Neural crest cell (in vitro differentiated cells): ENCODE measurements around the gene RFPL2. TPM values are rescaled to one million over a fixed set of nuclear protein-coding genes. Genes with fewer than 3 reads are reported as not detected.

Experiments used
- DNase-seq: peaks from one replicate; pipeline ENCODE4 v3.0.0; 2021; ENCODE audit warnings: low read depth, mixed read lengths, low spot score
- H3K27ac Mint-ChIP-seq: one replicate; pipeline ENCODE4 v1.8.0; 2021; ENCODE audit warnings: mild to moderate bottlenecking, mixed read lengths; ENCODE audit not compliant: unreplicated experiment
- H3K27me3 Mint-ChIP-seq: 2 replicates; pipeline ENCODE4 v1.8.0; 2021; ENCODE audit warnings: low read depth, mild to moderate bottlenecking, mixed read lengths
- H3K36me3 Mint-ChIP-seq: 2 replicates; pipeline ENCODE4 v1.8.0; 2021; ENCODE audit warnings: low read depth, mild to moderate bottlenecking, mixed read lengths
- H3K4me1 Mint-ChIP-seq: 2 replicates; pipeline ENCODE4 v1.8.0; 2021; ENCODE audit warnings: mixed read lengths
- H3K4me3 Mint-ChIP-seq: one replicate; pipeline ENCODE4 v1.8.0; 2021; ENCODE audit warnings: mild to moderate bottlenecking, mixed read lengths
- H3K9me3 Mint-ChIP-seq: 2 replicates; pipeline ENCODE4 v1.8.0; 2021; ENCODE audit warnings: mixed read lengths
- CTCF ChIP-seq: fragments of 200-600 bp; sonication (generic); conservative IDR thresholded peaks from 2 replicates; pipeline ENCODE4 v1.5.0; 2021; ENCODE audit warnings: antibody characterized with exemption, mild to moderate bottlenecking
- total RNA-seq: library from RNA; stranded (reverse); gene quantifications from 2 replicates; pipeline ENCODE4 v1.2.1, GENCODE V29; 2021

The RFPL2 gene
- total RNA-seq, 1 donor from 2014 or later = 0.21 TPM

GRCh38 chr22:32185821-32186220 is 19.1 kb downstream of the RFPL2 start:
- H3K9me3 Mint-ChIP-seq = no peaks in the 10 kb centered on the region
- no peak for TF ChIP-seq CTCF
- H3K4me1 Mint-ChIP-seq = no peaks in the 10 kb centered on the region
- no peaks in the 10 kb centered on the region for H3K36me3 Mint-ChIP-seq
- DNase-seq = no peak
- peaks cover 45% of the 10 kb centered on the region for H3K27me3 Mint-ChIP-seq
- no peak overlapping the region for H3K4me3 Mint-ChIP-seq
- H3K27ac Mint-ChIP-seq = no peak overlapping the region

DNA sequence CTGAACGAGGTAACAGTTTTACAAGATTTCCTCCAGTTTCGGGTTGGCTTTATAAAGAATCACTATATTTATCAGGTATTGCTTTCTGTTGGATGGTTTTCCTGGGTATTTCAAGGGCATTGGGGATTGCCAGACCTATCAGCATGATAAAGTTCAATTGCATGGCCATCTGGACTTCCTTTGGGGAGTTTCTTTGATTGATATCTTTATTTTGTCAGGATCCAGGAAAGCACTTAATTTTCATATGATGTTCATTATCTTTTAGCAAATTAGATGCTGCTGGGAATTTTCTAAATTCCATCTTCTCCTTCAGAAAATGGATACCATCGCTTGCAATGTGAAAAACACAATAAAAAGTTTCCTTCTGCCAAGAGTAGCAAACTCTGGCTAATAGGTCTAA is 21.2 kb downstream of the RFPL2 start:
- no peak overlapping the region for H3K27ac Mint-ChIP-seq
- no peak overlapping the region for H3K4me3 Mint-ChIP-seq
- peaks cover 45% of the 10 kb centered on the region for H3K27me3 Mint-ChIP-seq
- no peak for TF ChIP-seq CTCF
- H3K4me1 Mint-ChIP-seq = no peaks in the 10 kb centered on the region
- no peaks in the 10 kb centered on the region for H3K9me3 Mint-ChIP-seq
- no peaks in the 10 kb centered on the region for H3K36me3 Mint-ChIP-seq
- no peak for DNase-seq

DNA sequence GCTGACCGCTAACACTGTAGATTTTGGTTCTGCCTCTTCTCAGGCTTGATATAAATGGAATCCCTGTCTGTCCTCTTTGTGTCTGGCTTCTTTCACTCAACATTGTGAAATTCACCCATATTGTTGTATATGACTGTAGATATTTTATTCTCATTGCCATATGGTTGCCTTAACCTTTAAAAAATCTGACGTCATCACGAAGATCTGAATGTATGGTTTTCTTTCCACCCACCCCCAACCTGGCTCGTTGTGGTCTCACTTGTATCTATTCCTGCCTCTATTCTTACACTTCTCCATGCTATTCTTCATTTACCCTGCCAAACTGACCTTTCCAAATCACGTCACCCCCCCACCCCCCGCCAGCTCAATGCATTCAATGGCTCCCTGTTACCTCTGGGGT is 23.8 kb downstream of the RFPL2 start:
- H3K4me3 Mint-ChIP-seq = no peak overlapping the region
- H3K36me3 Mint-ChIP-seq = no peaks in the 10 kb centered on the region
- H3K27me3 Mint-ChIP-seq = peaks cover 52% of the 10 kb centered on the region
- no peak overlapping the region for H3K27ac Mint-ChIP-seq
- H3K9me3 Mint-ChIP-seq = no peaks in the 10 kb centered on the region
- TF ChIP-seq CTCF = no peak
- DNase-seq = no peak
- no peaks in the 10 kb centered on the region for H3K4me1 Mint-ChIP-seq

- no peak overlapping the region for H3K27ac Mint-ChIP-seq
These were observed 27.6 kb downstream of the RFPL2 start for GRCh38 chr22:32177221-32177765.

GRCh38 chr22:32175683-32176644 is 28.9 kb downstream of the RFPL2 start:
- H3K27me3 Mint-ChIP-seq = peaks cover 52% of the 10 kb centered on the region
- H3K36me3 Mint-ChIP-seq = no peaks in the 10 kb centered on the region
- H3K9me3 Mint-ChIP-seq = no peaks in the 10 kb centered on the region
- no peak for TF ChIP-seq CTCF
- H3K27ac Mint-ChIP-seq = no peak overlapping the region
- H3K4me1 Mint-ChIP-seq = no peaks in the 10 kb centered on the region
- peak; percentile 20 for DNase-seq
- H3K4me3 Mint-ChIP-seq = no peak overlapping the region

More at GRCh38 chr22:32177221-32177765, 27.6 kb downstream of the RFPL2 start:
- Mint-ChIP-seq H3K4me3 (peak overlapping the region; percentile 24), H3K36me3 (no peaks in the 10 kb centered on the region), H3K4me1 (no peaks in the 10 kb centered on the region), H3K9me3 (no peaks in the 10 kb centered on the region), H3K27me3 (peaks cover 50% of the 10 kb centered on the region)
- no peak for DNase-seq
- TF ChIP-seq CTCF = no peak
